HL-60 (cell line): ENCODE measurements around the gene CDKL1.

Source experiments
- DNase-seq, 2 experiments: peaks; one replicate each; pipeline ENCODE4 v3.0.0-alpha.2; 2010 to 2020; ENCODE audit warnings: low read depth in 1 of 2, low spot score in 1 of 2
- H3K27ac ChIP-seq: fragments of 250-450 bp; sonication (Bioruptor Pico); replicated peaks from 2 replicates; pipeline ENCODE4 v1.5.1; 2020; ENCODE audit warnings: mild to moderate bottlenecking, moderate library complexity
- H3K27me3 ChIP-seq: fragments of 250-450 bp; sonication (Bioruptor Pico); 2 replicates; pipeline ENCODE4 v1.5.1; 2021; ENCODE audit warnings: mild to moderate bottlenecking, moderate library complexity; ENCODE audit not compliant: insufficient read depth, poor library complexity, severe bottlenecking
- H3K4me3 ChIP-seq: replicated peaks from 2 replicates; pipeline ENCODE4 v1.5.1; 2011; ENCODE audit warnings: mild to moderate bottlenecking, control low read depth, low read length; ENCODE audit not compliant: insufficient read depth
- CTCF ChIP-seq: IDR thresholded peaks from one replicate; pipeline ENCODE4 v1.5.1; 2011; ENCODE audit warnings: low read length, control low read depth, inconsistent platforms; ENCODE audit not compliant: insufficient read depth
- GABPA ChIP-seq: IDR thresholded peaks from 2 replicates; pipeline ENCODE4 v1.6.1; 2012; ENCODE audit warnings: low read depth
- POLR2AphosphoS5 ChIP-seq: IDR thresholded peaks from 2 replicates; pipeline ENCODE4 v1.6.1; 2012; ENCODE audit warnings: low read depth
- REST ChIP-seq: IDR thresholded peaks from 2 replicates; pipeline ENCODE4 v1.6.1; 2012; ENCODE audit warnings: low read depth; ENCODE audit not compliant: insufficient replicate concordance
- SPI1 ChIP-seq: IDR thresholded peaks from 2 replicates; pipeline ENCODE4 v1.6.1; 2012; ENCODE audit warnings: low read depth, mild to moderate bottlenecking, borderline replicate concordance

The CDKL1 gene

GRCh38 chr14:50410921-50411320 lies 14.2 kb upstream of the CDKL1 start:
- H3K27me3 ChIP-seq: no peaks in the 10 kb centered on the region
- DNase-seq: no peak

GRCh38 chr14:50410071-50410470 lies 13.4 kb upstream of the CDKL1 start:
- Histone ChIP-seq H3K27me3 (no peaks in the 10 kb centered on the region), H3K4me3 (no peak overlapping the region), H3K27ac (no peak overlapping the region)
- TF ChIP-seq SPI1 (no peak), REST (no peak), POLR2AphosphoS5 (no peak)
- DNase-seq: no peak

More at GRCh38 chr14:50410921-50411320, 14.2 kb upstream of the CDKL1 start:
- H3K4me3 ChIP-seq: no peak overlapping the region
- H3K27ac ChIP-seq: no peak overlapping the region
- TF ChIP-seq GABPA: no peak
- no peak for TF ChIP-seq SPI1
- no peak for TF ChIP-seq CTCF
- TF ChIP-seq POLR2AphosphoS5: no peak

GRCh38 chr14:50407111-50407812 lies 10.6 kb upstream of the CDKL1 start:
- H3K4me3 ChIP-seq: no peak overlapping the region
- TF ChIP-seq REST: no peak
- no peak for TF ChIP-seq POLR2AphosphoS5
- no peak for TF ChIP-seq GABPA
- TF ChIP-seq SPI1: no peak
- no peak for TF ChIP-seq CTCF
- no peak for DNase-seq
- no peak overlapping the region for H3K27ac ChIP-seq
- no peaks in the 10 kb centered on the region for H3K27me3 ChIP-seq

- DNase-seq: no peak
- TF ChIP-seq REST (no peak), CTCF (no peak), GABPA (no peak), SPI1 (no peak), POLR2AphosphoS5 (no peak)
- Histone ChIP-seq H3K27me3 (no peaks in the 10 kb centered on the region), H3K27ac (no peak overlapping the region), H3K4me3 (no peak overlapping the region)
Observed at GRCh38 chr14:50403419-50403818, 6.7 kb upstream of the CDKL1 start.
